Activated naive CD4-positive, alpha-beta T cell treated with anti-CD3 and anti-CD28 coated beads, Interleukin-2, amount 50 U/mL, for 72 hours (primary cell): ENCODE results near the gene IQCN. TPM values are rescaled to one million over a fixed set of nuclear protein-coding genes. Genes with fewer than 3 reads are reported as not detected.

ENCODE experiments used
- ATAC-seq, 2 donors: fragments of 150-1000 bp; cut with Tn5 transposase; 2 replicates each; pipeline ENCODE4 v1.10.0; 2021; ENCODE audit warnings: mild to moderate bottlenecking in 2 of 2, moderate library complexity in 2 of 2
- DNase-seq, 2 donors: peaks; one replicate each; pipeline ENCODE4 v3.0.0; 2021 to 2022; ENCODE audit warnings: low spot score in 2 of 2
- H3K27ac Mint-ChIP-seq, 2 donors: one replicate each; pipeline ENCODE4 v1.8.0; 2022; ENCODE audit warnings: mild to moderate bottlenecking in 2 of 2, mixed read lengths in 2 of 2
- H3K36me3 Mint-ChIP-seq, 2 donors: one replicate each; pipeline ENCODE4 v1.8.0; 2022; ENCODE audit warnings: mixed read lengths in 2 of 2
- H3K9me3 Mint-ChIP-seq, 2 donors: one replicate each; pipeline ENCODE4 v1.8.0; 2022; ENCODE audit warnings: mixed read lengths in 2 of 2
- total RNA-seq, 2 donors: library from RNA; stranded (reverse); gene quantifications; one replicate each; pipeline ENCODE4 v1.2.3, GENCODE V29; 2022

Gene IQCN
- total RNA-seq, 2 donors from 2014 or later = 0.45 to 1.5 TPM

GRCh38 chr19:18264137-18264854, 10.0 kb downstream of the IQCN start:
- Mint-ChIP-seq H3K36me3 (no peaks in the 10 kb centered on the region), H3K27ac (no peak overlapping the region), H3K9me3 (no peaks in the 10 kb centered on the region)
- ATAC-seq = no peak
- DNase-seq = no peak

- DNase-seq (no peak), ATAC-seq (no peak)
- Mint-ChIP-seq H3K27ac (no peak overlapping the region), H3K36me3 (no peaks in the 10 kb centered on the region), H3K9me3 (no peaks in the 10 kb centered on the region)
Measured at GRCh38 chr19:18263324-18264136, 10.7 kb downstream of the IQCN start.

- no peak overlapping the region for H3K27ac Mint-ChIP-seq
- H3K36me3 Mint-ChIP-seq = no peaks in the 10 kb centered on the region
- no peak for DNase-seq
- no peaks in the 10 kb centered on the region for H3K9me3 Mint-ChIP-seq
- no peak for ATAC-seq
Measured at GRCh38 chr19:18262917-18263316, 11.3 kb downstream of the IQCN start.

- no peak for DNase-seq
- no peaks in the 10 kb centered on the region for H3K36me3 Mint-ChIP-seq
- ATAC-seq = no peak
- H3K9me3 Mint-ChIP-seq = no peaks in the 10 kb centered on the region
- peak overlapping the region in 1 of 2 donors; percentile 36 for H3K27ac Mint-ChIP-seq
Measured at GRCh38 chr19:18262144-18262543, 12.1 kb downstream of the IQCN start.

DNA sequence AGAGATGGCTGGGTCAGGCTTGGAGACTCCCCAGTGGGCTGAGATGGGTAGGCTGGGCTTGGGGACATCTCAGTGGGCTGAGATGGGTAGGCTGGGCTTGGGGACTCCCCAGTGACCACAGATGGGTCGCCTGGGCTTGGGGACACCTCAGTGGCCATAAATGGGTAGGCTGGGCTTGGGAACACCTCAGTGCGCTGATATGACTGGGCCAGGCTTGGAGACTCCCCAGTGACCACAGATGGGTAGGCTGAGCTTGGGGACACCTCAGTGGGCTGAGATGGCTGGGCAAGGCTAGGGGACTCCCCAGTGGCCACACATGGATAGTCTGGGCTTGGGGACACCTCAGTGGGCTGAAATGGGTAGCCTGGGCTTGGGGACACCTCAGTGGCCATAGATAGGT, 12.8 kb downstream of the IQCN start:
- no peaks in the 10 kb centered on the region for H3K9me3 Mint-ChIP-seq
- peak overlapping the region in 1 of 2 donors; percentile 36 for H3K27ac Mint-ChIP-seq
- ATAC-seq (peak in 1 of 2 donors; percentile 64), DNase-seq (no peak)
- no peaks in the 10 kb centered on the region for H3K36me3 Mint-ChIP-seq

- ATAC-seq (no peak), DNase-seq (no peak)
- Mint-ChIP-seq H3K36me3 (no peaks in the 10 kb centered on the region), H3K27ac (no peak overlapping the region), H3K9me3 (no peaks in the 10 kb centered on the region)
Measured at GRCh38 chr19:18259893-18260292, 14.4 kb downstream of the IQCN start.

DNA sequence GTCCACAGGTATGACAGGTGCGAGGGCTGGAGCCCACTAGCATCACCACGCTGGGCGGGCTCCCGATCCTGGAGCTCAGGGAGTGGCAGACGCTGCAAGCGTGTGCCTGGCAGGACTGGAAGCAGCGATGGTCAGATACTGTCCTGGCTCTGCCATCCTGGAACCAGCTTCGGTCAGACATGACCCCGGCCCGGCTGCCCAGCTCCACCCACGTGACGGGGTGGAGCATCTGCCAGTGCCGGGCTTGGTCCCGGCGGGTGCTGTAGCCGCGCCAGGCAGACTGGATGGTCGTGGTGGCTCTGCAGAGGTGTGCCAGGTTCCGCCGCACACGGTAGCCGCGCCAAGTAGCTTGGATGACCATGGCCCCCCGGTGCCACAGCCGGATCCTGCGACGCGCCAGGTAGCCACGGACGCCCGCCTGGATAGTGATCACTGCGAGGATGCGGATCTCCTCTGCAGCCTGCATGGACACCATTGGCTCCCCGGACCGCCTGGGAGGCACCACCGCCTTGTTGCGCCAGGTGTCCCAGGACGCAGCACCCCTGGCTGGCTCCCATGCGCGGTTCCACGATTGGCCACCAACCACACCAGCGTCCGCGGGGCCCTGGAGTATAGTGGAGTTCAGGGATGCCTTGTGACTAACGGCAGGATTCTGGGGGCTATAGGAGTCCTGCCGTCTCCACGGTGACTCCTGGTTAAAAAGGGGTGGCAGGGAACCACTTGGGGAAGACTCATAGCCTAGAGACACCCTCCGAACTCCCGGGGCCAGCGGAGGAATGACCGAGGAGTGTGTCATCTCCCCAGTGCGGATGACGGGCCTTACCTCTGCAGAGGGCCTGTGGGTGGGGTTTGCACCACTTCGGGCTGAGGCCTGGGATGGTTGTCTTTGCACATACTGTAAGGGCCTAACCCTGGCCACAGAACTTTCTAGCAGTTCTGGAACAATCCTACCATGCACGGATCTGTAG, 16.5 kb downstream of the IQCN start:
- ATAC-seq = no peak
- DNase-seq = no peak
- Mint-ChIP-seq H3K36me3 (no peaks in the 10 kb centered on the region), H3K27ac (no peak overlapping the region), H3K9me3 (no peaks in the 10 kb centered on the region)

DNA sequence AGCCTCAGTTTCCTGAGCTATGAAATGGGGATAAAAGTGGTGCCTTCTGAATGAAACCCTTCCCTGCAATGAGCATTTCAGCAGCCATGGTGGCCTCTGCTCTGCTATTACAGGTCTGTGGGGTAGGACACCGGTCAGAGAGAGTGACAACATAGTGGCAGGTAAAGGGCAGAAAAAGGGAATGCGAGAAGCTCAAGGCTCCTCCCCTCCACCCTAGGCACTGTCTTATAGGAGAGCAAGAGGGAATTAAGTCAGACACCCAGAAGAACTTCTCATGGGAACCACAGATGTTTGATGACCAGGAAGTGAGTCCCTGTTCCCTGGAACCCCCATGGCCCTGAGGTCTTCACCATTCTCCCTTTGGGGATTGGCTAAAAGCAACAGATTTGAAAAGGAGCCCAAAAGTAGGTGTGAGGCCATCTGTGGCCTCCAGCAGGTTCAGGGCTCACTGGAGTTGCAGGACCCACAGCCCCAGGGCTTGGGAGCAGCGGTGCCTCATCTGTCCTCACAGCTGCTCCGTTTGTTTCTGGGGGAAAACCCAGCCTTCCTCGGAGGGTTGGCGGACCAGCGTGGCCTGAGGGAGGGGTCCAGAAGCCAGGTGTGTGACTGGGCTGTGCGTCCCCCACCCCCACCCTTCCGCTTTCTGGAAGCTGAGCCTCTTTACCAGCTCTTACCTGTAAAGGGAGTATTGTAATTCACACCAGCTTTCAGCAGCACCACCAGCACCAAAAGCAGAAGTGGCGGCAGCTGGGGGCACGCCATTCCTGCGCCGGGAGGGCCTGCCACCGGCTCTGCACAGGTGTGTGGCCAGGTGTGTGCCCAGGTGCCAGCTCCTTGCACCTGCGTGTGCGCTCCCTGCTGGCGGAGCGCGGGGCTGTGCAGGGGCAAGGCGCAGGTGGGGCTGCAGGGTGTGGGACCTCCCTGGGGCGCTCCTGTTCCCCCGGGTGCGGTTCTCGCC, 19.4 kb downstream of the IQCN start:
- ATAC-seq (no peak), DNase-seq (no peak)
- no peaks in the 10 kb centered on the region for H3K36me3 Mint-ChIP-seq
- no peaks in the 10 kb centered on the region for H3K9me3 Mint-ChIP-seq
- no peak overlapping the region for H3K27ac Mint-ChIP-seq

- H3K9me3 Mint-ChIP-seq = no peaks in the 10 kb centered on the region
- H3K36me3 Mint-ChIP-seq = no peaks in the 10 kb centered on the region
- no peak overlapping the region for H3K27ac Mint-ChIP-seq
- DNase-seq (no peak), ATAC-seq (no peak)
Measured at GRCh38 chr19:18253716-18254115, 20.5 kb downstream of the IQCN start.

- Mint-ChIP-seq H3K27ac (no peak overlapping the region), H3K9me3 (no peaks in the 10 kb centered on the region), H3K36me3 (no peaks in the 10 kb centered on the region)
- ATAC-seq (no peak), DNase-seq (no peak)
Measured at GRCh38 chr19:18253130-18253529, 21.1 kb downstream of the IQCN start.

GRCh38 chr19:18252370-18252717, 21.9 kb downstream of the IQCN start:
- Mint-ChIP-seq H3K9me3 (no peaks in the 10 kb centered on the region), H3K36me3 (no peaks in the 10 kb centered on the region), H3K27ac (no peak overlapping the region)
- no peak for ATAC-seq
- DNase-seq = no peak

GRCh38 chr19:18251587-18252369, 22.5 kb downstream of the IQCN start:
- ATAC-seq (peak; percentile 89), DNase-seq (peak; percentile 78 to 86)
- Mint-ChIP-seq H3K27ac (no peak overlapping the region), H3K9me3 (no peaks in the 10 kb centered on the region), H3K36me3 (no peaks in the 10 kb centered on the region)

GRCh38 chr19:18249834-18250233, 24.4 kb downstream of the IQCN start:
- Mint-ChIP-seq H3K27ac (no peak overlapping the region), H3K9me3 (no peaks in the 10 kb centered on the region), H3K36me3 (no peaks in the 10 kb centered on the region)
- no peak for ATAC-seq
- no peak for DNase-seq

GRCh38 chr19:18245297-18245696, 29.0 kb downstream of the IQCN start:
- H3K27ac Mint-ChIP-seq = peak overlapping the region in 1 of 2 donors; percentile 7
- no peaks in the 10 kb centered on the region for H3K9me3 Mint-ChIP-seq
- ATAC-seq = no peak
- H3K36me3 Mint-ChIP-seq = no peaks in the 10 kb centered on the region
- no peak for DNase-seq

DNA sequence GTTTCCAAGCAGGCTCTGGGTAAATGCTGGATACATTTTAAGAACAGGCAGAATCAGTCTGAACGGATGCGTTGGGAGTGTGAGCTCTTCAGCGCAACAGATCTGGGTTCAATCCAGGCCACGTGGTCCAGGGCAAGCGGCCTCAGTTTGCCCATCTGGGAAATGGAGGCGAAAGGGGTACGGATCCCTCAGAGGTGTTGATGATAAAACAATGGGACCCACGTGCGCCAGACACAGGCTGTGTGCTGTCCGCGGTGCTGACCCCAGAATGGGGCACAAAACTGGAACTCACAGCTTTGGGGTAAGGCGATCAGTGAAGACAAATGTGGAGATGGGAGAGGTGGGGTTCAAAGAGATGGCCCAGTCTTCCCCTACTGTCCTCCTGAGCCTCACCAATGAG, 34.9 kb downstream of the IQCN start:
- no peaks in the 10 kb centered on the region for H3K36me3 Mint-ChIP-seq
- DNase-seq (no peak), ATAC-seq (no peak)
- no peaks in the 10 kb centered on the region for H3K9me3 Mint-ChIP-seq
- H3K27ac Mint-ChIP-seq = no peak overlapping the region
